Stimulated activated CD8-positive, alpha-beta memory T cell treated with anti-CD3 and anti-CD28 coated beads, Interleukin-4, amount 100 ng/mL, for 24 hours (primary cell): ENCODE data around the gene ALS2CL.

Experiments used
- DNase-seq: peaks from one replicate; pipeline ENCODE4 v3.0.0-alpha.2; 2020; ENCODE audit warnings: low read depth

ALS2CL gene

DNA sequence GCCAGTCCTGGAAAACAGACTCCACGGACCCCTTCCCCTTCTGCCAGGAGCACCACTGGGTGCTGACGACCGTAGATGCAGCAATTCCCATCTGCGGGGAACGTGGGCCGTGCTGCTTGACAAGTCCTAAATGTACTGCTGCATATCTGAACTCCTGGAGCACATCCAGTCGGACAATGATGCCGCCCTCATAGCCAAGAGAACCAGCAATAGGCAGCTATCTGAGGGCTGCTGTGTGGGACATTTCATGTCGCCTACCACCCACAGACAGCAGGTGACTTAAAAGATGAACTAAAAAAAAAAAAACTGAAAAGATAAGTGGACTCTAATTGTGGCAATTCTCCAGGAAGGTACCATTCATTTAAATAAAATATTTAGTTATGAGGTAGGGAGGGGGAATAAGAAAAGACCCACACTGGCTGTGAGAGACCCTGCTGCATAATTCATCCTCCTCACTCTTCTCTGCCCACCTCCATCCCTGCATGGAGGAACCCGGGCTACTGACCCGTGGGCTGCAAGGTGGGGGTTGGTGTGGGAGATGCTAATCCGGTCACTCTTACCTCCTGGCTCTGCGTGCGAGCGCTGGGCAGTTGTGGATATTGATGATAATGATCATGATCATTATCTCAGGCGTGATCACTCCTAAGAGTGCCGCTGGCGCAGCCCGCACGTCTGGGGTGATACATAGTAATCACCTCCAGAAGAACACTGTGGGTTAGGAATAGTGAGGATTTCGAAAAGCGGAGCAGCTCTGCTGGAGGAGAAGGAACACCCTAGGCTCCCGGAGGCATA is 28.3 kb downstream of the ALS2CL start:
- DNase-seq, result no peak

DNA sequence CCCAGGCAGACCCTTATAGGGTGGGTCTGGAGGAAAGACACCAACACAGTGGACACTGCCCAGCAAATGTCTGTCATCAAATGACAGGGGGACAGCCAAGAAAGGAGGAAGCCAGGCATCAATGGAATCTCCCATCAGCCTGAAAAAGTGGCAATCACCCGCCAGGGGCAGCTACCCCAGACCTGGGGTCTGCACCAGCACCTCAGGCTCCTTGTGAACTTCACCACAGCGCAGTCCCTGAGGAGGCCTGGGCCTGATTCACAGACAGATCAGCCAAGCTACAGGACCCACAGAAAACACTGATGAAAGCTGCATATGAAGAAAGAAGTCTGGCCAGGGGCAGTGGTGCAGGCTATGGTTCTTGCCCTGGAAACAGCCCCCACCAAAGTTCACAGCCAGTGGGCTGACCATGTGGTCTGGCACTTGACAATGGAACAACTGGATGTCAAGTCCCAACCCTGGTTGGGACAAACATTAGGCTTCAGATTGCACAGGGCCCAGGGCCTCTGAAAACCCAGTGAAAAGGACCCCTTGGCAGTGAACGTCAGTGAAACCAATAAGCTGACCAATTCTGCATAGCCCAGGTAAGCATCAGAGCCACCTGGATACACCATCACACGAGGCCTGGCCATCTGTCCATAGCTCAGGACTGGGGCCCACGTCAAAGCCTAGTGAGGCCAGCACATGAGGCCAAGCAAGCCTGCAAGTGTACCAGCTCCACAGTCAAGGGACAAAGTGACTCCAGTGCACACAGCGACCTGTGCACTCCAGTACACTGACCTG is 29.1 kb downstream of the ALS2CL start:
- no peak for DNase-seq

DNA sequence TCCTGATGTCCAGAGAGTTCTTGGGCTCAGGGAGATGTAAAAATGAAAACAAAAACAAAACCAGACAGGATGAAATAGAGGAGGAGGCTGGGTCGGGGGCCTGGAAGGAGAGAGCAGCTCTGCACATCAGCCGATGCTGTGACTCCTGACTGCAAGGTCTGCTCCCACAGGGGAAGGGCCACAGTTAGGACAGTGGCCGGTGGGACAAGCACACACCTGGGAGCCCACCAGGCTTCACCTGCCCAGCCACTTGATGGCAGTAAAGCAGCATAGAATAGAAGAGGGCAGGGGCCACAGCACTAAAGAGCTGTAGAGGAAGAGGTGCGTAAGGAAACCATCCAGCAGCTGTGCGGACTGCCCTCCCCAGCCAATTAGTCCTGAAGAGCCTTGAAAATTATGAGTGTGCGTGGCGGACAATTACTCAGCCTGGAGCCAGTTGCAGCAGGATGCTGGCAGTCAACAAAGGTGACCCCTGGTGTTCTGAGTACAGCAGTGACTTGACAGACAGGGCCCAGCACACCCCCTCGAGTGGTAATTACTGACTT is 29.8 kb downstream of the ALS2CL start:
- no peak for DNase-seq

DNA sequence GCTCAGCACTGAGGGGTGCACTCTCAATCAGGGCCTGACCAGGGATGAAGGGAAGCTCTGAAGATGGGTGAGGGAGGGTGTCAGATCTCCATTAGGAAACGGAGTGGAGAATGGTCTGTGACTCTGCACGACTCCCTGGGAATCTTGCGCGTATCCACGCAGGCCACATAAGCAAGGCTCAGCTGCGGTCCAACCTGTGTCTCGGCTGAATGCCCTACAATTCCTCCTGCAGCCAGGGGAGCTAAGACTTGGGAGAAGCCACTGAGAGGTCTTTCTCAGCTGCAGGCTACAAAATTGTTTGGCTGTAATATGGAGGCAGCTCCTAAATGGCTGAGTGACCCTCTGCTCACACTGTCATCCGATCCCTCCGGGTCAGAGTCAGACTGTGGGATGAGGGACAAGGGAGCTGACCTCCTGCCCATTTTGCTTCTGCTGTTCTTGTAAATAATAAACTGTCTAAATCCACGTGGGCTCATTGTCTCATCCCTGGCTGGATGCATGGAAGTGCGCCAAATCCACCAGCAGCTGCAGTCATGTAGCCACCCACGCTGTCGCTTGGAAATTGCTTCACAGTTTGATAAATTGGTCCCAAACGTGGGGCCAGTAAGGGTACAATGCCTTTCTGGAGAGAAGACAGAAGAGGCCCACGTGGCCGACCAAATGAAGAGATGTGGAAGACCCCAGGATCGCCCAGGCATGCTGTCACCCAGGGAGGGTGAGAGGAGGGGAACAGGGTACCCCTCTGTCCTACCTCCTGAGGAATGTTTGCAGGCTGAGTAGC is 30.5 kb downstream of the ALS2CL start:
- DNase-seq, result no peak

DNA sequence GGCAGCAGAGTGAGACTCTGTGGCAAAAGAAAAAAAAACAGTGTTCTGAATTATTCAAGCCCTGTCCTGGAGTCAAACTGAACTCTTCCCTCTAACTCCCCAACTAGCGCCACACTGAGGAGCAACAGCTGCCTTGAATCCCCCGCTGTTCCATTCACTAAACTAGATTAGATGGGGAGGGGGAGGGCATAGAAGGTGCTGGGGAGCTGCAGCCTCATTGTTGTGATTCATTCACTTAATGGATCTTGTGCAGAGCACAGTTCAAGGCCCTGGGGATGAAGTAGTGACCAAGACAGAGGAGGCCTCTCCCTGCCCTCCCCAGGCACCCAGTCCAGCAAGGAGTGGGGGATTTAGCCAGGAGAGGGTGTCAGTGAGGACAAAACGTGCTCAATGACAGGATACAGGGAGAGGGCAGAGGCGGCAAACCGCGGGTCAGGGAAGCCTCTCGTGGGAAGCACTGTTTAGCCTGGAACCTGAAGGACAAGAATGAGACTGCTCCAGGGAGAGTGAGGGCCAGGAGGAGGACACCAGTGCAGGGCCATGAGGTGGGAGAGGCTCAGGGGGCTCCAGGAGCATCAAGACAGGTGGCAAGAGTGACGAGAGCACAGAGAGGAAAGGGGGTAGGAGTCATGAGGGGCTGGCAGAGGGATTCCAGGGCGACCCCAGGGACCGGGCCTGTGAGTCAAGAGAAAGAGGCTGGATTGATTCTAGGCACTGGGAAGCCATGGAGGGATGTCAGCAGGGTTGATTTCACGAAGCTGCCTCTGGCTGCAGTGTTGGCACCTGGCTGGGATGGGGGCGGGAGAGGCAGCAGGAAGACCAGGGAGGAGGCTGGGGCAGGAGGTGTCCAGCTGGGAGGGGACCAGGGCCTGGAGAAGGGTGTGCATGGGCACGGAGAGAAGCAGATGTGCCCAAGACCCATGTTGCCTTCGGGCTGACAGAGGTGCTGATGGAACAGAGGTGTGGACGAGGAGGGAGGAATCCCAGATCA is 31.4 kb downstream of the ALS2CL start:
- no peak for DNase-seq

DNA sequence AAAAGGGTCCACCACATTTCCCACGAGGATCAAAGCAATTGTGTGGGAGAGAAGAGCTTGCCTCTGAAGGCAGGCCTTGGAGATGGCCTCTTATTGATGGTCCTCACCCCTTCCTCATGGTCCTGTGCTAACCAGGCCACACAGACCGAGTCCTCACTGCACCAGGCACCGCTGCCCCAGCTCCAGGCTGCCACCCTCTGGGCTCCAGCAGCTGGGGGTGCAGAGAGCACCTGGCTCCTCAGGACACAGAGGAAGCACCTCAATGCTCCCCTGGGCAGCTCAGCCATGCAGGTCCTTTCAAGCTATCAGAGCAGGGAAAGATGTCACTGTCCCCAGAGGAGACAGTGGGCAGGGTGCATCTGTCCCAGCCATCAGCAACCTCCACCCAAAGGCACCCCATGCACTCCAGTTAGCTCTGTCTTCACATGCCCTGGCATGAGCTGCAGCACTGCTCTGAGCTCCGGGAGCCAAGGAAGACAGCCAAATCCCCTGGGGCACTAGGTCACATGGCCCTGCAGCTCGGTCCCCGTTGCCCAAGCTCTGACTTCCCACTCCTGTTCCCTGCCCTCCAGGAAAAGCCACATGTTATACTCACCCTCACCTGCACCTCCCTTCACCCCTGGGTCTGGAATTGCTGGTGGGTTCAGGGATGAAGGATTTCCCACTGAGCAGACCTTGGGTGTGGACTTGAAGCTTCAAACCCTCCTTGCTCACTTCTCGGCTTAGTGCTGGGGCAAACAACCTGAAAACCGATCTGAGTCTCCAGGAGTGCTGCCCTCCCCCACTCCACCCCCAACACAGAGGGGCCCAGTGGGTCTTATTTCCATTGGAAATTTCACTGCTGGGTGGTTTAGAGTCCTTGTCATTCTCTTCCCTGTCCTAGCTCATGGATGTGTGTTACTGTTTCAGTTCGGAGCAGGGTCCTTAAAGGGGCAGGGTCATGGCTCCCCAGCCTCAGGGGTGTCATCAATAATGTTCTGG is 32.6 kb downstream of the ALS2CL start:
- DNase-seq, result no peak

DNA sequence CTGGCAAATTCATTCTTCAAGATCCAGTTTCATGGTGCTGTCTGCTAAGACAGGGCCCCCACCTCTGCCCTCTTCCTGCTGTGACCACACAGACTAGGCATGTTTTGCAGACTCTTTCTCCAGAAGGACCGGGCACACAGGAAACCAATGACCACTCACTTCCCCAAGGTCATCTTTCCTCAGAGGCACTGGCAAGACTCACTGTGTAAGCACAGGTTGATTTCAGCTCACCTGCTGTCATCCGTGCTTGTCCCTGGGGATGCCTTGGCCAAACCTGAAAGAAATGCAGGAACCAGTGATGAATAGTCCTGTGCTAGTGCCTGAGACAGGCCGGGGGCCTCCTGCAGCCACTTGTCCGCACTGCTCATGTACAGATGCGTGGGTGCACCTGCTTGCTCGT is 33.5 kb downstream of the ALS2CL start:
- DNase-seq, result no peak

DNA sequence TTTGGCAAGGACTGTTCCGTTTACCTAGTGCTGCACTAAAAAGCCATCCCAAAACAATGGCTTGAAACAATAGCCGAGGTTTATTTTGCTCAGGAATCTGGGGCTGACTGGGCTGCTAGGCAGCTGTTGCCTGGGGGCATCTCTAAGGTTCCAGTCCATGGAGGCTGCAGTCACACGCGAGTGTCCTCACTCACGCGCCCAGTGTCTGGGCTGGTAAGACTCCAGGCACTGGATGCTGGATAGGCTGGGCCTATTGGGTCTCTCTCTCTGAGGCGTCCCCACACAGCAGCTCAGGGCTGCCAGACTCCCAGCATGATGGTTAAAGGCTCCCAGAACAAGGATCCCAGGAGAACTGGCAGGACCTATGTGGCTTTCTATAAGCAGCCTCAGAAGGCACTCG is 34.2 kb downstream of the ALS2CL start:
- no peak for DNase-seq

DNA sequence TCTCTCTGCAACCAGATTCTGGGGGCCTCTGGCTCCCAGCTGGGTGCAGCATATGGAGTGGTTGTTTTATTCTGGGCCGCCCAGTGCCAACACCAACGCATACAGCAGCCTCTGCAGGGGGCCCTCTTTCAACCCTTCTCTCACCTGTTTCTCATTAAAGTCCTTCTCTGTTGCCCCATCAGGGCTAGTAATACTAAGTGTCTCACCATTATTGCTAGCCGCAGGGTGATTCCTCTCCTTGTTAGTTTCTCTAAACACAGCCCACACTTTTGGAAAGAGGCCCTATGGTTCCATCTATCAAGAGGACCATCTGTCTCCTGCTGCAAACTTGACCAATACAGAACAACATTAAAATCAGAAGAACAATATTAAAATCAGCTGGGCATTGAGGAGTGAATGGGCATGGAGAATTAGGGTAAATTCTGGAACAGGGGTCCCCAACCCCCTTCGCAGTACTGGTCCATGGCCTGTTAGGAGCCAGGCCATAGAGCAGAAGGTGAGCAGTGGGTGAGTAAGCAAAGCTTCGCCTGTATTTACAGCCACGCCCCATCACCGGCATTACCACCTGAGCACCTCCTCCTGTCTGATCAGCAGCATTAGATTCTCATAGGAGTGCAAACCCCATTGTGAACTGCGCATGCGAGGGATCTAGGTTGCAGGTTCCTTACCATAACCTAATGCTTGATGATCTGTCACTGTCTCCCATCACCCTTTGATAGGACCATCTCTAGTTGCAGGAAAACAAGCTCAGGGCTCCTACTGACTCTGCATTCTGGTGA is 36.5 kb downstream of the ALS2CL start:
- DNase-seq, result no peak

DNA sequence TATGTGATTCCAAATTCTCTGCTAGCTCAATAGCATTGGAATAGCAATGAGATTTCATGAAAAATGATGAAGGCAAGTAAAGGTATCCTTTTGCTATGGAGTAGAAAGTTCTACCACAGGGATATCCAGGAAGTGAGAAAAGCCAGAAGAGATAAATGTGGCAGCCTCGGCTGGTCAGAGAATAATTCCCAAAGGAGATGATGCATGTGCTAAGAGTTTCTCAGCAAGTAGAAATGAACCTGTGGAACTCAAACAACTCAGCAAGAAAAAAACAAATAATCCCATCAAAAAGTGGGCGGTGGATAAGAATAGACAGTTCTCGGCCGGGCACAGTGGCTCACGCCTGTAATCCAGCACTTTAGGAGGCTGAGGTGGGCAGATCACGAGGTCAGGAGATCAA is 38.2 kb downstream of the ALS2CL start:
- DNase-seq, result no peak

DNA sequence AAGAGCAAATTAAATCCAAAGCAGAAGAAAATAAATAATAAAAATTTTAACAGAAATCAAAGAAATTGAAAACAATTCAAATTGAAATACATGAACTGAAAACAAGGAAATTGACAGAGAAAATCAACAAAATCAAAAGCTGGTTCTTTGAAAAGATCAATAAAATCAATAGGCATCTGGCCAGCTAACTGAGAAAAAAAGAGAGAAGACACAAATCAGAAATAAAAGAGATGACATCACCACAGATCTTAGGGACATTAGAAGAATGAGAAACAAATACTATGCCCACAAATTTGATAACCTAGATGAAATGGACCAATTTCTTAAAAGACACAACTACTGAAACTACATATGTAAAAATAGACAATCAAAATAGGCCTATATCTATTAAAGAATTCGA is 42.4 kb downstream of the ALS2CL start:
- DNase-seq, result no peak

DNA sequence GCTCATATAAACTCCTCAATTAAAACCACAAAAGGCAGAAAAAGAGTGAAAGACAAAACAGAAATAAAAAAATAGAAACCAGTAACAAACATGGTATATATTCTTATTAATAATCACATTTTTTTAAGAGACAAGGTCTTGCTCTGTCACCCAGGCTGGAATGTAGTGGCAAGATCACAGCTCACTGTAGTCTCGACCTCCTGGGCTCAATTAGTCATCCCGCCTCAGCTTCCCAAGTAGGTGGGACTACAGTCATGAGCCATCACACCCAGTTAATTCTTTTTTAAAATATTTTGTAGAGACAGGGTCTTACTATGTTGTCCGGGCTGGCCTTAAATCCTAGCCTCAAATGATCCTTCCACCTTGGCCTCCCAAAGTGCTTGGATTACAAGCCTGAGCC is 44.0 kb downstream of the ALS2CL start:
- no peak for DNase-seq

DNA sequence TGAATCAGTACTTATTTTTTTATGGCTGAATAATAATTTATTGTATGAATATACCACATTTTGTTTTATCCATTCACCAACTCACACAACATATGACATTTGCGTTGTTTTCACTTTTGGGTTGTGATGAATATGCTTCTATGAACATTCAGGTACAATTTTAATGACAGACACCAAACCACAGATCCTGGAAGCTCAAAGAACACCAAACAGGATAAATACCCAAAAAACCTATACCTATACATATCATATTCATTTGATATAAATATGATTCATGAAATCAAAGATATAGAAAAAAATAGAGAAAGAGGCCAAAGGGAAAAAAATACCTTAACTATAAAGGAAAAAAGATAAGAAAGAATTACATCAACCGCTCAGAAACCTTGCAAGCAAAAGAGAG is 45.4 kb downstream of the ALS2CL start:
- DNase-seq, result no peak

DNA sequence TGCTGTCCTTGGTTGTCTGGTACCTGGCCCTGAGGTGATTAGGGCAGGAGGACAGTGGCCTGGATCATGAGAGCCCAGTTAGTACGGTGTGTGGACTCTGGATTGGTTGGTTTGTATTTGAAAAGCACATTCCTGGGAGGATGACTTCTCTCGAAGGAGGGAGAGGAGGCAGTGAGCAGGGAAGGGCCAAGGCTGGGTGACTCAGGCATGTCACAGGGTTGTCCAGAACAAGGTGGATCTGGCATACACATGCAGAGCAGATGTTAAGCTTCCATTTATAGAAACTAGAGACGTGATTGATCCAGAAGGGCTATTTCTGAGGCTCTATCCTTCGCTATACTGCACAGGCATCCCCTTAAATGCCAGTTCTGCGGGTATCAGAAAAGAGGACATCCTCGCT is 46.8 kb downstream of the ALS2CL start:
- no peak for DNase-seq

DNA sequence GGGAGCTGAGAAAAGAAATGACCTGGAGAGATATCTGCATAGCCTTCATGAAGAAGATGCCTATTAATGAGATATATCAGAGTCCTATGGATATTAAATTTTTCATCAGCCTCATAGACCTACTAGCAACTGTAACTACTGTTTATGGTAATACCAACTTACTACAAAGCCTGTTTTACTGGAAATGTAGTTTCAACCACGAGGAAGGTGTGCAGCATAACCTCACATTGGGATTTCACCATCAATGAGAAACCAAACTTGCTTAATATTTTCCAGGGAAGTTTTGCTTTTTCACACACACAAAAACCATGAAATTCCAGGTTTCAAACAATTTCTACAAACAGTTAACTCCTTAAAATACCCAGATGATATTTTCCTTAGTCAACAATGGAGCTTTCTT is 49.8 kb downstream of the ALS2CL start:
- DNase-seq, result no peak

DNA sequence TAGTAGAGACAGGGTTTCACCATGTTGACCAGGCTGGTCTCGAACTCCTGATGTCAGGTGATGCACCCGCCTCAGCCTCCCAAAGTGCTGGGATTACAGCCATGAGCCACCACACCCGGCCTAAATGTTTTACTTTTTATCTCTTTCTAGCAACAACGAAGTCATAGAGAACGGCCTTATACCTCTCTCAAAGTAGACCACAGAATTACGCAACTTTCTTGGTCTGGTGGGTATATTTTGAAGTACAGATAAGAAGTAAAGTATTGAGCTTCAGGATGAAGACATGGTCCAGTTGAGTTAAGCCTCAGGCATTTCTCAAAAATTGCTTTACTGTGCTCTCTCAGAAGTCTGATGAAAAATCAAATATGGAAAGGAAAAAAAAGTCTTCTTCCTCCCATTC is 50.5 kb downstream of the ALS2CL start:
- DNase-seq, result no peak

DNA sequence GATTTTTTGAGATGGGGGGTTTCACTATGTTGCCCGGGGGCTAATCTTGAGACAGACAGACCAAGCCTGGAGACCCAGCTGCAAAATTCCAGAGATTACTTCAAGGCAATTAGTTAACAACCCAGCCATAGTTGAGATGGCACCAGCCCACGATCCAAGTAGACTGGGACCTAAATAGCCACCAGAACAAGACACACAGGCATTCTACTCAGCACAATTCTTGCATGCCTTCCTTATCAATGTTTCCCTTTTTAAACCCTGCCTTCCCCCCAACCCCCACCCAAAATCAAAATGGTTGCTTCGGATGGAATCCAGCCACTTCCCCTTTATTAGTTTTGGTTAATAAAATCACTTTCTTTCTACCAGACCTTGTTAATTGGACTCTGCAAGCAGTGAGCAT is 52.6 kb downstream of the ALS2CL start:
- DNase-seq, result no peak

DNA sequence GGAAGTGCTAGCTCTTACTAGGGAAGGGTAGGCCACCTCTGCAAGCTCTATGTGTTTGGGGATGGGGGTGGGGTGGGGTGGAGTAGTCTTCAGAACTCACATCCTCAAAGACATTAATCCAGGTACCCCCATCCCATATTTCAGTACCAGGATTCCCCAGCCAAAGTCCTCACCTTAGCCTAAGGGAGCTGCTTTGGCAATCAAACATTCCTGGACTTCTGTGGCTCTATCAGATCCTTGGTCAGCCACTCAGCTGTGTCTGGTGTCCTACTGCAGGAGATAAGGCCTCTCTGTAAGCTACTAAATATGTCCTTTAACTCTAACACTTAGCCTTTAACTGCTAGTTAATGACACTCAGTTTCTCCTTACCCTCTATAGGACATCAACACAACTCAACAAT is 54.3 kb downstream of the ALS2CL start:
- no peak for DNase-seq

DNA sequence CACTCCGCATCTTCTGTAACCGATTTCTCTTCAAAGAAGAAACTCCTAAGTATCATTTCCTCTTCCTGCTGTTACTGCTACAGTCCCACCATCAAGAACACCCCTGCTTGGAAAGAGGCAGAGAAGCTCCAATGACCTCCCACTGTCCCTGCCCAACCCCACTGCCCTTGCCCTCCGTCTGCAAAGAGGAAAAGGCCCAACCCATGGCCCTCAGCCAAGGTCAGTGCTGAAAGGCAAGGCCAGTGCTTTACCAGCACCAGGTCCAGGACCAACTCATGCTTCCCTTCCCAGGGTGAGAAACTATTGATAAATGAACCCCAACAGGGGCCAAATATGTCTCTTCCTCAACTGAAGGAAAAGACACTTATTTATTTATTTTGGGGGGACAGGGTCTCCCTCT is 58.6 kb downstream of the ALS2CL start:
- DNase-seq, result no peak
